NCI-H1417 (cell line): ENCODE measurements around the gene GNE.
"Not testable (repeated sequence)": the region's sequence is repeated elsewhere in the genome, so short reads cannot be mapped to it uniquely, and the experiment has no call there.

ENCODE experiments used
- DNase-seq, 3 experiments: peaks; one replicate each; lab custom pipeline; 2025; lab: John Stamatoyannopoulos, UW

The GNE gene

DNA sequence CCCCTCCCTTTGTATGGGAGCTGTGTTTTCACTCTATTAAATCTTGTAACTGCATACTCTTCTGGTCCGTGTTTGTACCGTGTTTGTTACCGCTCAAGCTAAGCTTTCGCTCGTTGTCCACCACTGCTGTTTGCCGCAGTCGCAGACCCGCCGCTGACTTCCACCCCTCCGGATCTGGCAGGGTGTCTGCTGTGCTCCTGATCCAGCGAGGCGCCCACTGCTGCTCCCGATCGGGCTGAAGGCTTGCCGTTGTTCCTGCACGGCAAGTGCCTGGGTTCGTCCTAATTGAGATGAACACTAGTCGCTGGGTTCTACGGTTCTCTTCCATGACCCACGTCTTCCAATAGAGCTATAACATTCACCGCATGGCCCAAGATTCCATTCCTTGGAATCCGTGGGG lies 6.6 kb upstream of the GNE start:
- DNase-seq, result no peak

DNA sequence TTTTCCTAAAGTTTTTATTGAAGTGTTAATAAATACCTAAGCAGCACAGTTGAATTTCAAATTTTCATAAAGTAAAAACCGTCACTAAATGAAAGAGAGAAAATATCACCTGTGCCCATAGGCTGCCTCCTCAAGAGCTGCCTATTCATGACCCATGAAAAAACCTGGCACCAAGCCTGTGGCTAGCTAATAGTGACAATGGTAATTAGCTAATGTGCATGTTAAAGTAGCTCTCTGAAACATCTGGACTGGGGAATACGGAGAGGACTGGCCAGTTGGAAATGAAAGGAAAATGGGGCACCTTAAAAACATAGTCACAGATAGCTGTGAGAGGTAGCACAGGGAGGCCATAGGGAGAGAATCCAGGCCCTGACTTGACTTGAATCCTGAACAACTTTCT lies 5.4 kb upstream of the GNE start:
- peak in 2 of 3 experiments; percentile 56 to 86 for DNase-seq

DNA sequence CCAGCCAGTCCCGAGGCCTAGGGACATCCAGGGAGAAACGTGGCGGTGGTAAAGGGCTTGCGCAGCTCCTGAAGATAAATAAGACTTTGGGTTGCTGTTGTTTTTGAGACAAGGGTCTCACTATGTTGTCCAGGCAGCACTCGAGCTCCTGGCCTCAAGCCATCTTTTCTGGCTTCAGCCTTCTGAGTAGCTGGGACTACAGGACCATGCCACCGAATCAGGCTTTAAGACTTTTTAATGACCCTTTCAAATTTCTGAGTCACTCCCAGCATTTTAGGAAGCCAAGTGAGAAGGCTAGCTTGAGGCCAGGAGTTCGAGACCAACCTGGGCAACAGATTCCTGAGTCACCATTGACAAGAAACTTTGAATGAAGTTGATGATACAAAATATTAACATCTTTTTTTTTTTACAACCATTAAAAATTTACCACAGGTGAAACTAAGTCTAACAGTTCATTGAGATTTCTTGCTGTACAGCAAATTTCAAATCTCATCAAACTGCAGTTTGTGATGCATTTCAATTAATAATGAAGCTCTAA lies 817 bp upstream of the GNE start:
- DNase-seq, result no peak

DNA sequence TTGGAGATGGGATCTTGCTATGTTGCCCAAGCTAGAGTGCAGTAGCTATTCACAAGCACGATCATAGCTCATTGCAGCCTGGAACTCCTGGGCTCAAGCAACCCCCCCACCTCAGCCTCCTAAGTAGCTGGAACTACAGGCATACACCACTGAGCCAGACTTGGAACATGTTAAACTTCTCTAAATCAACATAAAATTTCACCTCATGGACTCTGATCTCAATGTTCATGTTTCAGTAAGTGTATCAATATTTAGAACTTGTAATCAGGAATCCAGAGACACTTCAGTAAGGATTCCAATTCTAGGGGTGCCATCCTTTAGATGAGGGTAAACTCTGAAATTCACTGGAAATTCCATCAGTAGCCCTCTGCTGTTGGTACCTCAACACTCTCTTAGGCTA lies 6.8 kb downstream of the GNE start:
- DNase-seq, result no peak

DNA sequence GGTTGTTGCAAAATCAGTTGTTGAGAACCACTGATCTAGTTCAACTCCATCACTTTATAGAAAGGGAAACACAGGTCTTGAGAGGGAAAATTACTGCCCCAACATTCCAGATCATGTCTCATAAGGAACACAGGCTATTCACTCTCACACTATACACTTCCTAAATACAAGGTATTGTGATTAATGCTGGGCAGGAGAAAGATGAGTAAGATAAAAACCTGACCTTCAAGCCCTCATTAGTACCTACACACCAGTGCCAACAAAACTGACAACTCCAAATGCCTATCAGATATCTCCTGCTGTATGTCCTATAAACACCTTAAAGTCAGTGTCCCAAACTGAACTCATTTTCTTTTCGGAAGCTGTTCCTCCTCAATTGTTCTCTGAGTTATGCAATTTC lies 8.2 kb downstream of the GNE start:
- no peak for DNase-seq

DNA sequence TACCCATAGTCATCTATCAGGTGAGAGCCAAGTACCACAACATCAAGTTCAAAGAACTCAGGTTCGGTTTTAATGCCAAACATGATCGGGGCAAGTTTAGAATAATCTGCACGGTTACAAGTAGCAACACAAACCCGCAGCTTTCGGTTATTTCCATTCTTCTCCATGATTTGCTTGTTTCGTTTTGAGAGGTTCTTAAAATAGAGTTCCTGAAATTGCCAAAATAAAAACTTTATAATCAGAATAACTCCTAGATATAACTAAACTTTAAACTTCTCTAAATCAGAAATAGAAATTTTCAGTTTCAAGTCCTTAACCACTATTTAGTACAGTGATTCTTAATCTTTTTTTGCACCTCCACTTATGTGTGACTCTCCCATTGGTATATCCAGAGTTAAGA lies 9.1 kb downstream of the GNE start:
- no peak for DNase-seq

DNA sequence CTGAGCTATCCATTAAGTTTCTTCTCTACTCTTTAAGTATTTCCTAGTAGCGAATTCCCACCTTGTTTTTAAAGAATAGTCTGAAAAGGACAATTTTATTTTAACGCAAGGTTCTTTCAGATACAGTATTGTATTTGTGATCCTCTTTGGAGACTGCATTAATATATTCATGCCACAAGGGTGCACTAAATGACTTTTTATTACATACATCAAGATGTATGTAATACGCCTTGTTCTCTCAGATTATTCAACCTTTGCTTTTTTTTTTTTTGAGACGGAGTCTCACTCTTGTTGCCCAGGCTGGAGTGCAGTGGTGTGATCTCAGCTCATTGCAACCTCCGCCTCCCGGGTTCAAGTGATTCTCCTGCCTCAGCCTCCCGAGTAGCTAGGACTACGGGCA lies 10.2 kb downstream of the GNE start:
- DNase-seq, result peak in 1 of 3 experiments; percentile 41

DNA sequence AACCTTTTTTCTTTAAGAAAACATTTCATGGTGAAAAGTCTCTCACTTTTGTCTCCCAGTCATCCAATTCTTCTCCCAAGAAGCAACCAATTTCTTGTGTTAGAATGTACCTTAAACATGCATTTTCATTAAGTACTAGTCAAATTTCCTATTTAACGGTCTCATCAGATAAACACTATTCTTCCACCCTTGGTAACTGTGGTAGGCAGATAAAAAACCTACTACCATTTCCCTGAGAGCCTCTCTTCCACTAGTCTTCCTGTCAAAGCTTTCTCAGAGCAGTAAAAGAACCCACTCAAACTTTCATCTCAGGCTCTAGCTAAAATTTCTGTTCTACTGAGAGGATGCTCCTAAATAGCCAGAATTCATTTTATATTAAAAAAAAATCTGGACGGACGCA lies 10.9 kb downstream of the GNE start:
- DNase-seq, result no peak

DNA sequence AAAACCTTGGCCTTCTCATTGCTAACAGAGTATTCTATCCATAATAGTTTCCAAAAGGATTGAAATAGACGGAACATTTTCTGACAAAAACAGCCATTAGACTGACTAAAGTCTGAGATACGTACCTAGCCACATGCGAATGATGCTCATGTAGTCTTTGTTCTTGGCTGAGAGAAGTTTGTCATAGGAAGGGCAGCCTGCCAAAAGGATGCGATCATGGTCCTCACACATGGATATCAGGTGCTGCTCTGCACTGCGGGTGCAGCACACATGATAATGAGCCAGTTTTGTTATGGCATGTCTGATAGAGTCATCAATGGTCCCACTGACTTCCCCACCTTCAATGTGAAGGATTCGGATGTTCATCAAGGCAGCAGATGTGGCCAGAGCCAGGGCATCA lies 12.3 kb downstream of the GNE start:
- peak in 1 of 3 experiments; percentile 1 for DNase-seq

DNA sequence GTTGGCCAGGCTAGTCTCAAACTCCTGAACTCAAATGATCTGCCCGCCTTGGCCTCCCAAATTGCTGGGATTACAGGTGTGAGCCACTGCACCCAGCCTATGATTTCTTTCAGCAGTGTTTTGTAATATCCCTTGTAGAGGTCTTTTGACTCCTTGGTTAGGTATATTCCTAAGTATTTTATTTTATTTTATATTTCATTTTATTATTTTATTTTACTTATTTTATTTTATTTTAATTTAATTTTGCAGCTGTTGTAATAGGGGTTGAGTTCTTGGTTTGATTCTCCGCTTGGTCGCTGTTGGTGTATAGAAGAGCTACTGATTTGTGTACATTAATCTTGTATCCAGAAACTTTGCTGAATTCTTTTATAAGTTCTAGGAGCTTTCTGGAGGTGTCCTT lies 18.6 kb downstream of the GNE start:
- not testable (repeated sequence) for DNase-seq

DNA sequence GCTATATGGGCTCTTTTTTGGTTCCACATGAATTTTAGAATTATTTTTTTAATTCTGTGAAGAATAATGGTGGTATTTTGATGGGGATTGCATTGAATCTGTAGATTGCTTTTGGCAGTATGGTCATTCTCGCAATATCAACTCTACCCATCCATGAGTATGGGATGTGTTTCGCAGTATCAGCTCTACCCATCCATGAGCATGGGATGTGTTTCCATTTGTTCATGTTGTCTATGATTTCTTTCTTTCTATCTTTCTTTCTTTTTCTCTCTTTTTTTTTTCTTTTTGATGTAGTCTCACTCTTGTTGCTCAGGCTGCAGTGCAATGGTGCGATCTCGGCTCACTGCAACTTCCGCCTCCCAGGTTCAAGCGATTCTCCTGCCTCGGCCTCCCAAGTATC lies 19.0 kb downstream of the GNE start:
- not testable (repeated sequence) for DNase-seq

DNA sequence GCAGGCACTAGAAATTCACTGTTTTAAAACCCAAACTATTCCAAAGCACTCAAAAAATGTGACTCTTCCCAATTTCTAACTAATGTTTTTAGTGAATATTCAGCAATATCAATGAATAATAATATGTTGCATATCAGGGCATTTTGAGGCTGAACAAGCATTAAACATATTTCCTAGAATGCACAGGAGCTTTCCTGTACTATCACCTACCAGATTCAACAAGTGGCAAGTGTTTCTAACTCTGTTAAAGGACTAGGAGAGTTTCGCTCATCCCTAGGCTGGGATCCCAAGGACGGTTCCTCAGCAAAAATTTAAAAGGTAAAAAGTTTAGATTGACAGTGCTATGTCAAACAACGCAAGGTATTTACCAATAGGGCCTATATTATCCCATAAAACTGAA lies 21.0 kb downstream of the GNE start:
- no peak for DNase-seq

DNA sequence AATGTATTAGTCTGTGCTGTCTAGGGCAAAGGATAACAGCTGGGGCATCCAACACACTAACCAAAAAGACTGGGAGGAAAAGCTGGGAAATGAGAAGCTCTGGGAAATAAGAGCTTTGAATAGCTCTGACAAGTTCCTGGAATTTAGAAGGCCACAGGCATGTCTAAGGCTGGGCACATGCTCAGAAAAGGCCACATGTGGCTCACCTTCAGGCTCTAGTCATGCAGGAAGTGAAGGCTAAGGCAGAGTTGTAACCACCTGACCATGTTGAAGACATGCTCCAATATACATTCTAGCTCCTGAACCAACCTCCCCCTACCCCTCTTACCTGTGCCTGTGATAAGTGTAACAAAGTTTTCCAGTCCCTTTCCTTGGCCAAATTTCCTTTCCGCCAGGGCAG lies 35.8 kb downstream of the GNE start:
- no peak for DNase-seq

DNA sequence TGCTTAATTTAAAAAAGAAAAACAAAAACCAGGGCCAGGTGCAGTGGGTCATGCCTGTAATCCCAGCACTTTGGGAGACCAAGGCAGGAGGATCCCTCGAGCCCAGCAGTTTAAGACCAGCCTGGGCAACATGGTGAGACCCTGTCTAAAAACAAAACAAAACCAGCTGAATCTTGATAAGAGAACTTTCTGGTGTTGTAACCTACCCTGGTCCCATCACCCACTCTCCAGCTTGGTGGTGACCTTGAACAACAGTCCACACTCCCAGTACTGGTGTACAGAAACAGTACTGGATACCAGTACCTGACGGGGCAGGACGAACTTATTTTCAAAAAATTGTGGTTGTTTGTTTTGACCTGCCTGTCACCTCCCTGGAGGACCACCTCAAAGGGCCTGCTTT lies 36.6 kb downstream of the GNE start:
- no peak for DNase-seq

DNA sequence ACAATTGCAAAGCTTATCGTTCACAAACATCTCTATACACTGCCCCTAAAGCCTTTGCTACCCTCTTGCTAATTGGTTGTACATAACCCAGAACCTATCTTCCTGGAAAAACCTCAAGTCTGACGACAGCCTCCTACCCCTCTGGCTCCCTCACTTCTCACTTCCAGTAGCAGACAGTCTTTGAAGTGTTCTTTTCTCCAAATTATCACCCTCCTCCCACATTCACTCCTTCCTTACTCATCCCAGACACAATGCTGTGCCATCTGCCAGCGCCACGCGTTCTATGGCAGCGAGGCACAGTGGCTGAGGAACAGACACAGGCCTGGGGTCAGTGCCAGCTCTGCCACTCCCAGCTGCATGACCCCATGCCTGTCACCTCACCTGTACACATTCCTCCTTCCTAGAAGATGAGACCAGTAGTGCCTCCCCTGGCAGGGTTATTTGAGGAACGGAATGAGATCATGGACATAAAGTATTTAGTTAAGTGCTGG lies 39.8 kb downstream of the GNE start:
- no peak for DNase-seq

DNA sequence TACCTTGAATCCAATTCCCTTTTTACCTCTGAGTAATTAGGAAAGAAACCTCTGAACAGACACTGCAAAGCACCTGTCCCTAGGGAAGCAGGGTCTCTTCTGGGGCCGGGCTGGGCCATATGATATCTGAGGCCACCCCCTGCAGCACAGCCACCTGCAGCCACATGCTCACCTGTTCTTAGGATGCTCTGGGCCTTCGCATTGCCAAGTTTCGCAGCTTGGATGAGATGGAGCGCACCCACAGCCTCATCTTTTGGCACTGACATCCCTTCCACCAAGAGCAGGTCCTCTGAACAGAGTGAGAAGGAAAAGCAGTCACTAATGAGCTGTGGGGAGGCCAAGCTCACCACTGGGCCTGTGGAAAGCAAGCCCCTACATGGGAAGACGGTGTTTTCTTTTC lies 40.2 kb downstream of the GNE start:
- peak in 1 of 3 experiments; percentile 10 for DNase-seq

DNA sequence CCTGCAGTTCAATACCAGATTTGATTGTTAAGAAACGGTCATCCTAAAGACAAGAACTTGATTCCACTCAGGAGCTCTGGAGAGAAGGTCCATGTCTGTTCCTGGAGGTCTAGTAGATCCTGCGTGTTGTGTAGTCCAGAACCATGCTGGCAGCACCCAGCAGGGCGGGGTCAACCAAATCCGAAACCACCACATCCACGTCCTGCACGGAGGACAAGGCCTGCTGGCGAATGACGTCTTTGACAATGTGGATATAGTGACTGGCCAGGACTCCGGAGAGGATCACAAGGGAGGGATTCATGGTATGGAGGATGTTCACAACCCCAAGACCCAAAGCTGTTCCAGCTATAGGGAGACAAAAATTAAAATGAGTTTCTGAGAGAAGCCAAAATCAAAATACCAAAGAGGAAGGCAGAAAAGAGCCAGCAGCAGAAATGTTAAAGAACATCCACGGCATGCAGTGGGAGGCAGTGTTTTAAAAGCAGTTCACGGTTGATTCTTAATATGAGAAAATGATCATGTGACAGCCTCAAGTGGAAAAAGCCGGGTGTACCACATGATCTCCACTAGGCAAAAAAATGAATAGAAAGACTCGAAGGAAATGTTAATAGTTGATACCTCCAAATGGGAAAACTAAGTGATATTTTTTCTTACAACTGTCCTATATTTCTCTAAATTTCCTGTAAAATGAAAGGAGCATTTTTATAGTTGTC lies 40.8 kb downstream of the GNE start:
- peak in 1 of 3 experiments; percentile 23 for DNase-seq

DNA sequence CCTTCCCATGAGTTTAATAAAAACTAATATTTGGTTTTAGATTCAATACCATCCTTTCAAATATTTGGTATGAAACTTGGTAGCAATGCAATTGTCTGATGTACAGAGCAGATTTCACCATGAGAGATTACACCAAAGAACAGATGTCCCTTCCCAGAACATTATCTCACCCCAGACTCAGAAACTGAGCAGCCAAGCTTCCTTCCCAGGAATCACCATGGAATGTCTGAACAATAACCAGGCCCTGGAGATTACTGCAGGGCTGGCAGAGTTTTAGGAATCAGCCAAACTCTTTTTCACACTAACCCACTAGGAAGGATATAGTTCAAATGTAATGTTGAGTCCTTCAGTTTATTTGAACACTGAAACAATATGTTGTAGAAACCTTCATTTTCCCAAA lies 43.7 kb downstream of the GNE start:
- no peak for DNase-seq

DNA sequence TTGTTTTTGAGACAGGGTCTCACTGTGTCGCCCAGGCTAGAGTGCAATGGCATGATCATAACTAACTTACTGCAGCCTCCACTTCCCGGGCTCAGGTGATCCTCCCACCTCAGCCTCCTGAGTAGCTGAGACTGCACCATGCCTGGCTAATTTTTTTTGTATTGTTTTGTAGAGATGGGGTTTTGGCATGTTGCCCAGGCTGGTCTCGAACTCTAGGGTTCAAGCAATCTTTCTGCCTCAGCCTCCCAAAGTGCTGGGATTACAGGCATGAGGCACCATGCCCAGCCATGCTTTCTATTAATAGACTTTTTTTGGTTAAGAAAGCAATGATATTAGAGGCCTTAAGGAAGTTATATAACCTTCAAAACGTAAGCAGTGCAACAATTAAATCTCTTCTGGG lies 44.3 kb downstream of the GNE start:
- no peak for DNase-seq

DNA sequence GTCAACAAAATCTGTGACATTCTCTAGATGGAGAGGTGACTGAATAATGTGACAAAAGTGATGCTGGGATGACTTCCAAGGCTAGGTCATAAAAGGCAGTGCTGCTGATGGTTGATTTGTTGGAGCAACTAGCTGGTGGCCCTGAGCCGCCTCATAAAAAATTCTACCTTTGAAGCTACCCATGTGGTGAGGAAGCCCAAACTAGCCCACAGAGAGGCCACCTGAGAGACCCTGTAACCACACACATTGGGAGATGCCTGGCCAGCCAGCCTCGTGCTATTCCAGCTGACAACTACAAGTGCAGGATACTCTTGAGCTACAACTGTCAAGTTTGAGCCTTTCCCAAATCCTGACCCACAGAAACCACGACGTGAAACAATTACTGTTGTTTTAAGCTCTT lies 44.9 kb downstream of the GNE start:
- DNase-seq, result no peak

DNA sequence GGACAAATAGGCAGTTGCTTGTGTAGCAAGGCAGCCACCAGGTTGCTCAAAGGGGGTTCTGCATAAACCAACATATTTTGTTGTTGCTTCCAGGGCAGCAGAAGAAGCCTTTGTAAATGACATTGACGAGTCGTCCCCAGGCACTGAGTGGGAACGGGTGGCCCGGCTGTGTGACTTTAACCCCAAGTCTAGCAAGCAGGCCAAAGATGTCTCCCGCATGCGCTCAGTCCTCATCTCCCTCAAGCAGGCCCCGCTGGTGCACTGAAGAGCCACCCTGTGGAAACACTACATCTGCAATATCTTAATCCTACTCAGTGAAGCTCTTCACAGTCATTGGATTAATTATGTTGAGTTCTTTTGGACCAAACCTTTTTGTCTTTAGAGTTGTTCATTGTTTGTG lies 46.7 kb downstream of the GNE start:
- DNase-seq, result no peak

DNA sequence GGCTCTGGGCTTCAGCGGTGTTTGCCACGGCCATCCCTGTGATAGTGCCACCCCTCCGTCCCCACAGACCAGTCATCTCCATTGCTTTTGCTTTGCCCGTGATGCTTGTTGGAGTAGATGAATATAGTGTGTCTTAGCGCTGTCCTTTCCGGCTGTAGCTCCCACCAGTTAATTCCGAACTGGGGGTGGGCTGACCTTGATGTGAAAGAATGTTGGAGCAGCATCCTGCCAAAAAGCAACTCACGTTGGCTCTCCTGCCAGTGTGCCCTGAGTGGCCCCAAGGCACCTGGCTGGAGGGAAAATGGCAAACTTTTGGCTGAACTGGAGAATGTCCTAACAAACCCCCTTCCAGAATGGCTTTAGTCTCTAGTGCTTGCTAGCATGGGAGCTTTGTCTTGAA lies 47.5 kb downstream of the GNE start:
- DNase-seq, result no peak

DNA sequence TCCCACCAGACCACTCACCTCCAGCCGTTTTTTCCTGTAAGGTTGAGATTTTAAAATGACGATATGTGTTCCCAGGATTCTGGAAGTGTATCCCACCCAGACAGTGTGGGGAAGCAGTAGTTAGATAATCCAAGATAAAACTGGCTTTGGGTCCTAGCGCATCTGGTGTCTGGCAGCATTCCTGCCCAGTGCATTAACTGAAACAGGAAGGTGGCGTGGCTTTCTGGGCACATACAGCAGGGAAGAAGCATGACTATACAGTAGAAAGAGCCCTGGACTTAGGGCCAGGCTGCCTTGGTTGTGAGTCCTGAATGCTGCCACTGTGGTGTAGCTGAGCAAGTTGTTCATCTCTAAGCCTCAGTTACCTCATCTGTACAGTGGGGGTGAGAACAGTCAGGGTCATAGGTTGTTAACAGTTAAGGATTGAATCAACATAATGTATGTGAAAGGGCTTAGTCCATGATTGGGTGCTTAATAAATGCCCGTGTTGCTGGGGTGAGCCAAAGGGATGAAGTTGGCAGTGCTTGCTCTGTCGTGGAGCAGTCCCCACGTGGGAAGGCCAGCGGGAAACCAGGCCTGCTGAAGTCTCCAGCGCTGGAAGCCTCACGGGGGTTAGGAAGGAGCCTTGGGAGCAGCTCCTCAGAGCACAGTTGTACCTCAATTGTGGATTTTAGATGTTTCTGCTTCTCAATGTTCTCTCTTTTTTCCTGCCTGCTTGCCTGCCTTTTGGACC lies 49.6 kb downstream of the GNE start:
- DNase-seq, result no peak
